ENCODE results near the gene TFPT.

GRCh38 chr19:54125713-54126112, 10.3 kb upstream of the TFPT start:
- TF ChIP-seq EP300 (IDR thresholded peaks at IDR 0.05) (no peak), POLR2A (IDR thresholded peaks at IDR 0.05; ENCODE audit: low read depth) (no peak)
- TF ChIP-seq, protein P1, sequence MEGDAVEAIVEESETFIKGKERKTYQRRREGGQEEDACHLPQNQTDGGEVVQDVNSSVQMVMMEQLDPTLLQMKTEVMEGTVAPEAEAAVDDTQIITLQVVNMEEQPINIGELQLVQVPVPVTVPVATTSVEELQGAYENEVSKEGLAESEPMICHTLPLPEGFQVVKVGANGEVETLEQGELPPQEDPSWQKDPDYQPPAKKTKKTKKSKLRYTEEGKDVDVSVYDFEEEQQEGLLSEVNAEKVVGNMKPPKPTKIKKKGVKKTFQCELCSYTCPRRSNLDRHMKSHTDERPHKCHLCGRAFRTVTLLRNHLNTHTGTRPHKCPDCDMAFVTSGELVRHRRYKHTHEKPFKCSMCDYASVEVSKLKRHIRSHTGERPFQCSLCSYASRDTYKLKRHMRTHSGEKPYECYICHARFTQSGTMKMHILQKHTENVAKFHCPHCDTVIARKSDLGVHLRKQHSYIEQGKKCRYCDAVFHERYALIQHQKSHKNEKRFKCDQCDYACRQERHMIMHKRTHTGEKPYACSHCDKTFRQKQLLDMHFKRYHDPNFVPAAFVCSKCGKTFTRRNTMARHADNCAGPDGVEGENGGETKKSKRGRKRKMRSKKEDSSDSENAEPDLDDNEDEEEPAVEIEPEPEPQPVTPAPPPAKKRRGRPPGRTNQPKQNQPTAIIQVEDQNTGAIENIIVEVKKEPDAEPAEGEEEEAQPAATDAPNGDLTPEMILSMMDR (IDR thresholded peaks at IDR 0.05), result no peak

Data from esophagus muscularis mucosa (tissue), 4 donors.